Measurements from ENCODE around the gene STAT4. TPM values are rescaled to one million over a fixed set of nuclear protein-coding genes. Genes with fewer than 3 reads are reported as not detected.

Gene STAT4
- total RNA-seq, 1 donor from 2014 or later: 1.0 TPM

- no peak overlapping the region for H3K4me3 Mint-ChIP-seq
- no peak for DNase-seq (ENCODE audit: low read depth, low spot score)
- H3K9me3 Mint-ChIP-seq: peaks cover 6% of the 10 kb centered on the region
- no peak overlapping the region for H3K27ac Mint-ChIP-seq (ENCODE audit: unreplicated experiment)
- no peak for TF ChIP-seq CTCF (conservative IDR thresholded peaks at IDR 0.05)
- no peaks in the 10 kb centered on the region for H3K27me3 Mint-ChIP-seq (ENCODE audit: low read depth)
- peaks cover 5% of the 10 kb centered on the region for H3K4me1 Mint-ChIP-seq
- H3K36me3 Mint-ChIP-seq (ENCODE audit: low read depth): peaks cover 2% of the 10 kb centered on the region
These were observed 67.3 kb downstream of the STAT4 start for GRCh38 chr2:191083540-191083939.

- H3K36me3 Mint-ChIP-seq (ENCODE audit: low read depth): peaks cover 2% of the 10 kb centered on the region
- H3K9me3 Mint-ChIP-seq: peaks cover 6% of the 10 kb centered on the region
- no peak for DNase-seq (ENCODE audit: low read depth, low spot score)
- TF ChIP-seq CTCF (conservative IDR thresholded peaks at IDR 0.05): no peak
- H3K4me3 Mint-ChIP-seq: no peak overlapping the region
- H3K27ac Mint-ChIP-seq (ENCODE audit: unreplicated experiment): no peak overlapping the region
- H3K4me1 Mint-ChIP-seq: peaks cover 2% of the 10 kb centered on the region
- H3K27me3 Mint-ChIP-seq (ENCODE audit: low read depth): no peaks in the 10 kb centered on the region
These were observed 68.5 kb downstream of the STAT4 start for GRCh38 chr2:191082321-191082720.

- H3K36me3 Mint-ChIP-seq (ENCODE audit: low read depth): peaks cover 2% of the 10 kb centered on the region
- no peak for DNase-seq (ENCODE audit: low read depth, low spot score)
- H3K9me3 Mint-ChIP-seq: peaks cover 6% of the 10 kb centered on the region
- H3K27me3 Mint-ChIP-seq (ENCODE audit: low read depth): no peaks in the 10 kb centered on the region
- H3K4me1 Mint-ChIP-seq: no peaks in the 10 kb centered on the region
- H3K27ac Mint-ChIP-seq (ENCODE audit: unreplicated experiment): no peak overlapping the region
- no peak for TF ChIP-seq CTCF (conservative IDR thresholded peaks at IDR 0.05)
- no peak overlapping the region for H3K4me3 Mint-ChIP-seq
These were observed 69.2 kb downstream of the STAT4 start for GRCh38 chr2:191081411-191082155.

- DNase-seq (ENCODE audit: low read depth, low spot score): no peak
- peaks cover 2% of the 10 kb centered on the region for H3K36me3 Mint-ChIP-seq (ENCODE audit: low read depth)
- H3K9me3 Mint-ChIP-seq: peaks cover 6% of the 10 kb centered on the region
- no peak for TF ChIP-seq CTCF (conservative IDR thresholded peaks at IDR 0.05)
- no peak overlapping the region for H3K27ac Mint-ChIP-seq (ENCODE audit: unreplicated experiment)
- no peak overlapping the region for H3K4me3 Mint-ChIP-seq
- H3K4me1 Mint-ChIP-seq: no peaks in the 10 kb centered on the region
- H3K27me3 Mint-ChIP-seq (ENCODE audit: low read depth): no peaks in the 10 kb centered on the region
These were observed 72.5 kb downstream of the STAT4 start for GRCh38 chr2:191078165-191078867.

GRCh38 chr2:191070276-191070675 lies 80.5 kb downstream of the STAT4 start:
- DNase-seq (ENCODE audit: low read depth, low spot score): no peak
- no peak for TF ChIP-seq CTCF (conservative IDR thresholded peaks at IDR 0.05)
- Mint-ChIP-seq H3K36me3 (ENCODE audit: low read depth) (no peaks in the 10 kb centered on the region), H3K27me3 (ENCODE audit: low read depth) (no peaks in the 10 kb centered on the region), H3K9me3 (no peaks in the 10 kb centered on the region), H3K4me1 (no peaks in the 10 kb centered on the region), H3K27ac (ENCODE audit: unreplicated experiment) (no peak overlapping the region), H3K4me3 (no peak overlapping the region)

All from neural crest cell (in vitro differentiated cells).